Measurements from ENCODE around the gene SF3B4. TPM values are rescaled to one million over a fixed set of nuclear protein-coding genes. Genes with fewer than 3 reads are reported as not detected.

SF3B4 gene
- total and polyA plus RNA-seq, 2 of the 4 experiments (the other 2 are of a cell fraction) = 6.6 to 64.4 TPM

- Histone ChIP-seq H3K23ac (ENCODE audit: low read depth, low read length) (no peak overlapping the region), H3K36me3 (ENCODE audit: control insufficient read depth, insufficient read depth, low read length) (peaks cover 33% of the 10 kb centered on the region), H4K91ac (ENCODE audit: insufficient read depth, low read depth, low read length) (no peak overlapping the region), H2AFZ (replicated peaks; ENCODE audit: low read length, poor library complexity) (no peak overlapping the region), H2BK5ac (ENCODE audit: low read depth, low read length, poor library complexity, severe bottlenecking) (no peak overlapping the region), H3K27ac (ENCODE audit: insufficient read depth, low read length) (no peak overlapping the region), H4K8ac (ENCODE audit: low read depth in 2 of 2, low read length in 2 of 2) (no peak overlapping the region), H3K9ac (ENCODE audit: low read depth, low read length) (no peak overlapping the region), H3K56ac (ENCODE audit: extremely low read depth, insufficient read depth, low read length) (no peak overlapping the region), H2BK20ac (ENCODE audit: low read depth, low read length) (no peak overlapping the region), H4K20me1 (ENCODE audit: insufficient read depth, low read length) (peaks cover 8% of the 10 kb centered on the region; the same call in 1 of the 2 replicates), H3K18ac (ENCODE audit: low read depth, low read length) (no peak overlapping the region), H3K9me1 (ENCODE audit: insufficient read depth, low read length) (peaks cover 7% of the 10 kb centered on the region; the same call in 1 of the 2 replicates), H3K79me1 (ENCODE audit: low read depth in 1 of 2, low read length in 2 of 2) (peaks cover 26 to 58% of the 10 kb centered on the region in 2 experiments), H2BK15ac (ENCODE audit: low read depth, low read length) (no peak overlapping the region), H2AK5ac (ENCODE audit: low read depth, low read length) (no peak overlapping the region), H3K27me3 (ENCODE audit: control insufficient read depth, insufficient read depth, low read length) (no peaks in the 10 kb centered on the region), H3K14ac (replicated peaks; ENCODE audit: low read depth, low read length) (no peak overlapping the region), H3K4me1 (ENCODE audit: control insufficient read depth, insufficient read depth, low read length) (peaks cover 3% of the 10 kb centered on the region), H3K9me3 (ENCODE audit: control insufficient read depth, insufficient read depth, low read length) (no peaks in the 10 kb centered on the region), H2AK9ac (replicated peaks; ENCODE audit: low read depth, low read length, poor library complexity) (no peak overlapping the region), H3K4me2 (ENCODE audit: low read depth, low read length) (no peak overlapping the region), H3K4me3 (ENCODE audit: insufficient read depth, low read depth, low read length) (no peak overlapping the region), H3K4ac (ENCODE audit: low read depth, low read length) (no peak overlapping the region), H2BK120ac (ENCODE audit: low read depth, low read length) (no peak overlapping the region), H4K5ac (ENCODE audit: low read depth, low read length) (no peak overlapping the region)
- no peak for TF ChIP-seq POLR2A (IDR thresholded peaks at IDR 0.05; ENCODE audit: low read depth, low read length)
- no peak for TF ChIP-seq CHD1 (IDR thresholded peaks at IDR 0.05; ENCODE audit: low read depth, low read length)
- TF ChIP-seq USF2 (IDR thresholded peaks at IDR 0.05; ENCODE audit: low read depth, low read length) = no peak
- no peak for TF ChIP-seq RCOR1 (IDR thresholded peaks at IDR 0.05; ENCODE audit: insufficient replicate concordance, low read length)
- ATAC-seq (ENCODE audit: low read depth) (no peak), DNase-seq (no peak)
- in situ Hi-C loops (cut with MboI; ENCODE audit: low sequenced_read_pairs) (no loop called here), dilution Hi-C loops (cut with HindIII; ENCODE audit: low sequenced_read_pairs, unreplicated experiment) (no loop called here), intact Hi-C loops (cut with micrococcal nuclease) (no loop called here)
- no TSS peak for BruUV-seq (replicated peaks)
- CTCF ChIA-PET = no interaction called here
- WGBS, 2 experiments (ENCODE audit: extremely low coverage in 2 of 2, insufficient read length in 1 of 2) = no CpG with 5 or more reads among the region's 2 CpGs
- POLR2A ChIA-PET (ENCODE audit: unreplicated experiment) = no interaction called here
Measured at GRCh38 chr1:149925751-149926150, 1.9 kb downstream of the SF3B4 start.
